SJSA1 (cell line): Measurements from ENCODE around the gene TMEM151A. TPM values are rescaled to one million over a fixed set of nuclear protein-coding genes. Genes with fewer than 3 reads are reported as not detected.

Source experiments
- DNase-seq, 2 experiments: peaks; one replicate each; pipeline ENCODE4 v3.0.0-alpha.2; 2015 to 2020; ENCODE audit warnings: low spot score in 2 of 2, low read depth in 1 of 2
- H3K27ac ChIP-seq: fragments of 250-450 bp; sonication (Bioruptor Pico); 2 replicates; pipeline ENCODE4 v1.5.1; 2020; ENCODE audit warnings: mild to moderate bottlenecking, moderate library complexity
- H3K27me3 ChIP-seq: fragments of 250-450 bp; sonication (Bioruptor Pico); replicated peaks from 2 replicates; pipeline ENCODE4 v1.5.1; 2020; ENCODE audit warnings: mild to moderate bottlenecking, moderate library complexity
- H3K36me3 ChIP-seq: fragments of 250-450 bp; sonication (Bioruptor Pico); 2 replicates; pipeline ENCODE4 v1.5.1; 2020; ENCODE audit warnings: mild to moderate bottlenecking
- H3K4me1 ChIP-seq: fragments of 250-450 bp; sonication (Bioruptor Pico); replicated peaks from 2 replicates; pipeline ENCODE4 v1.6.1; 2021; ENCODE audit warnings: mild to moderate bottlenecking
- H3K4me3 ChIP-seq: fragments of 250-450 bp; sonication (Bioruptor Pico); 2 replicates; pipeline ENCODE4 v1.5.1; 2020; ENCODE audit warnings: mild to moderate bottlenecking
- H3K9me3 ChIP-seq: fragments of 250-450 bp; sonication (Bioruptor Pico); replicated peaks from 2 replicates; pipeline ENCODE4 v1.5.1; 2020; ENCODE audit warnings: mild to moderate bottlenecking
- total RNA-seq: library from RNA; depleted of rRNA; stranded (reverse); fragments of >200 nt; shearing (Covaris generic); gene quantifications from 2 replicates; pipeline ENCODE4 v1.2.3, GENCODE V29; 2014

TMEM151A gene
- total RNA-seq, 1 experiment from 2014 or later, result 0.61 TPM

GRCh38 chr11:66262696-66263095 lies 29.0 kb upstream of the TMEM151A start:
- DNase-seq, result peak in 1 of 2 experiments; percentile 57
- peaks cover 17% of the 10 kb centered on the region for H3K4me1 ChIP-seq
- H3K36me3 ChIP-seq, result peaks cover 94% of the 10 kb centered on the region
- H3K27me3 ChIP-seq, result no peaks in the 10 kb centered on the region
- H3K27ac ChIP-seq, result no peak overlapping the region
- 0 out of 2 replicates have a peak, but pooled peaks cover 4% of the 10 kb centered on the region for H3K9me3 ChIP-seq
- H3K4me3 ChIP-seq, result no peak overlapping the region

GRCh38 chr11:66263231-66263630 lies 28.5 kb upstream of the TMEM151A start:
- peak in 1 of 2 experiments; percentile 52 for DNase-seq
- no peak overlapping the region for H3K27ac ChIP-seq
- H3K36me3 ChIP-seq, result peaks cover 89% of the 10 kb centered on the region
- H3K9me3 ChIP-seq, result no peaks in the 10 kb centered on the region
- peaks cover 22% of the 10 kb centered on the region for H3K4me1 ChIP-seq
- H3K4me3 ChIP-seq, result no peak overlapping the region
- no peaks in the 10 kb centered on the region for H3K27me3 ChIP-seq

GRCh38 chr11:66263785-66264184 lies 27.9 kb upstream of the TMEM151A start:
- peak in 1 of 2 experiments; percentile 51 for DNase-seq
- H3K27me3 ChIP-seq, result no peaks in the 10 kb centered on the region
- H3K9me3 ChIP-seq, result no peaks in the 10 kb centered on the region
- peaks cover 87% of the 10 kb centered on the region for H3K36me3 ChIP-seq
- H3K4me1 ChIP-seq, result peaks cover 16% of the 10 kb centered on the region
- H3K27ac ChIP-seq, result no peak overlapping the region
- H3K4me3 ChIP-seq, result no peak overlapping the region

GRCh38 chr11:66264383-66264782 lies 27.3 kb upstream of the TMEM151A start:
- no peak overlapping the region for H3K4me3 ChIP-seq
- H3K27ac ChIP-seq, result no peak overlapping the region
- peak in 1 of 2 experiments; percentile 50 for DNase-seq
- H3K27me3 ChIP-seq, result no peaks in the 10 kb centered on the region
- peaks cover 85% of the 10 kb centered on the region for H3K36me3 ChIP-seq
- peaks cover 16% of the 10 kb centered on the region for H3K4me1 ChIP-seq
- no peaks in the 10 kb centered on the region for H3K9me3 ChIP-seq

- DNase-seq, result peak in 1 of 2 experiments; percentile 75
- H3K9me3 ChIP-seq, result no peaks in the 10 kb centered on the region
- no peaks in the 10 kb centered on the region for H3K27me3 ChIP-seq
- no peak overlapping the region for H3K27ac ChIP-seq
- peaks cover 80% of the 10 kb centered on the region for H3K36me3 ChIP-seq
- peaks cover 21% of the 10 kb centered on the region for H3K4me1 ChIP-seq
- H3K4me3 ChIP-seq, result no peak overlapping the region
Observed at GRCh38 chr11:66264914-66265313, 26.8 kb upstream of the TMEM151A start.

GRCh38 chr11:66265531-66266377 lies 25.9 kb upstream of the TMEM151A start:
- Histone ChIP-seq H3K4me3 (no peak overlapping the region), H3K27me3 (no peaks in the 10 kb centered on the region), H3K4me1 (peaks cover 21% of the 10 kb centered on the region), H3K27ac (no peak overlapping the region), H3K36me3 (peaks cover 80% of the 10 kb centered on the region), H3K9me3 (no peaks in the 10 kb centered on the region)
- DNase-seq, result no peak

GRCh38 chr11:66266378-66267038 lies 25.2 kb upstream of the TMEM151A start:
- no peaks in the 10 kb centered on the region for H3K27me3 ChIP-seq
- peaks cover 21% of the 10 kb centered on the region for H3K4me1 ChIP-seq
- peaks cover 76% of the 10 kb centered on the region for H3K36me3 ChIP-seq
- no peak overlapping the region for H3K27ac ChIP-seq
- H3K4me3 ChIP-seq, result no peak overlapping the region
- H3K9me3 ChIP-seq, result no peaks in the 10 kb centered on the region
- DNase-seq, result no peak

GRCh38 chr11:66267039-66267378 lies 24.7 kb upstream of the TMEM151A start:
- H3K36me3 ChIP-seq, result peaks cover 76% of the 10 kb centered on the region
- H3K4me3 ChIP-seq, result peak overlapping the region; percentile 69
- peaks cover 21% of the 10 kb centered on the region for H3K4me1 ChIP-seq
- no peak overlapping the region for H3K27ac ChIP-seq
- H3K27me3 ChIP-seq, result no peaks in the 10 kb centered on the region
- DNase-seq, result no peak
- H3K9me3 ChIP-seq, result no peaks in the 10 kb centered on the region

- peak; percentile 94 to 97 for DNase-seq
- Histone ChIP-seq H3K27me3 (no peaks in the 10 kb centered on the region), H3K27ac (peak overlapping the region; percentile 16), H3K36me3 (peaks cover 76% of the 10 kb centered on the region), H3K9me3 (no peaks in the 10 kb centered on the region), H3K4me3 (peak overlapping the region; percentile 69), H3K4me1 (peaks cover 21% of the 10 kb centered on the region)
Observed at GRCh38 chr11:66267379-66268243, 24.1 kb upstream of the TMEM151A start.

- H3K4me1 ChIP-seq, result peaks cover 21% of the 10 kb centered on the region
- no peaks in the 10 kb centered on the region for H3K27me3 ChIP-seq
- H3K9me3 ChIP-seq, result no peaks in the 10 kb centered on the region
- H3K27ac ChIP-seq, result peak within 1 kb of the TSS; percentile 94
- H3K4me3 ChIP-seq, result peak within 1 kb of the TSS; percentile 69
- peaks cover 76% of the 10 kb centered on the region for H3K36me3 ChIP-seq
- DNase-seq, result peak; percentile 100
Observed at GRCh38 chr11:66268244-66268951, 23.3 kb upstream of the TMEM151A start, which contains the start of gene RAB1B. Gene RAB1B, plus strand, starts transcription at chr11:66268639. Its CDS starts 41 bp downstream, at chr11:66268680.

- DNase-seq, result peak; percentile 81
- Histone ChIP-seq H3K4me1 (peaks cover 21% of the 10 kb centered on the region), H3K4me3 (peak overlapping the region; percentile 69), H3K27me3 (no peaks in the 10 kb centered on the region), H3K36me3 (peaks cover 76% of the 10 kb centered on the region), H3K27ac (peak overlapping the region; percentile 94), H3K9me3 (no peaks in the 10 kb centered on the region)
Observed at GRCh38 chr11:66268952-66269905, 22.5 kb upstream of the TMEM151A start.

GRCh38 chr11:66271816-66272215 lies 19.9 kb upstream of the TMEM151A start:
- no peaks in the 10 kb centered on the region for H3K27me3 ChIP-seq
- peaks cover 73% of the 10 kb centered on the region for H3K36me3 ChIP-seq
- no peak overlapping the region for H3K27ac ChIP-seq
- no peak overlapping the region for H3K4me3 ChIP-seq
- H3K4me1 ChIP-seq, result peaks cover 18% of the 10 kb centered on the region
- H3K9me3 ChIP-seq, result no peaks in the 10 kb centered on the region
- no peak for DNase-seq
